Upper lobe of right lung (tissue), 1 donor: Measurements from ENCODE around the gene MANSC1. TPM values are rescaled to one million over a fixed set of nuclear protein-coding genes. Genes with fewer than 3 reads are reported as not detected.
A peak's percentile ranks its signal among the peaks of the same experiment; 100 is the strongest.

Experiments
- ATAC-seq: fragments of 200-7000 bp; cut with Tn5 transposase; one replicate; pipeline ENCODE4 v1.9.1; 2020; ENCODE audit warnings: mild to moderate bottlenecking, moderate library complexity
- DNase-seq: peaks from one replicate; pipeline ENCODE4 v3.0.0-alpha.2; 2020
- H3K27ac ChIP-seq: fragments of 200-600 bp; one replicate; pipeline ENCODE4 v1.8.0; 2022
- H3K27me3 ChIP-seq: fragments of 200-600 bp; one replicate; pipeline ENCODE4 v1.8.0; 2022; ENCODE audit warnings: mild to moderate bottlenecking
- H3K36me3 ChIP-seq: fragments of 200-600 bp; one replicate; pipeline ENCODE4 v1.8.0; 2022
- H3K4me1 ChIP-seq: fragments of 200-600 bp; one replicate; pipeline ENCODE4 v1.8.0; 2022
- H3K4me3 ChIP-seq: fragments of 200-600 bp; one replicate; pipeline ENCODE4 v1.8.0; 2022; ENCODE audit warnings: mild to moderate bottlenecking
- H3K9me3 ChIP-seq: fragments of 200-600 bp; one replicate; pipeline ENCODE4 v1.8.0; 2022
- CTCF ChIP-seq: fragments of 200-600 bp; IDR thresholded peaks from one replicate; pipeline ENCODE4 v1.8.0; 2022; ENCODE audit warnings: antibody characterized with exemption
- intact Hi-C: fragments of 100-400 bp; cut with DNase I; formaldehyde crosslinking; loops from one replicate; pipeline ENCODE4 v1.11.0; 2022
- total RNA-seq: library from RNA; stranded (reverse); fragmentation: NEBNext Ultra II Directional; extraction: Animal tissue kit (Norgen Biotek cat#: 25700); gene quantifications from one replicate; pipeline ENCODE4 v1.2.1, GENCODE V29; 2021
- donor health status: DM: no; HTN: yes; CAD: no; lungs with severe emphysema.

The MANSC1 gene
- total RNA-seq, 1 donor from 2014 or later: 26.4 TPM

GRCh38 chr12:12305568-12306300, 44.3 kb downstream of the MANSC1 start:
- H3K27me3 ChIP-seq: no peaks in the 10 kb centered on the region
- no peak for TF ChIP-seq CTCF
- H3K36me3 ChIP-seq: no peaks in the 10 kb centered on the region
- no peaks in the 10 kb centered on the region for H3K4me1 ChIP-seq
- H3K4me3 ChIP-seq: no peak overlapping the region
- DNase-seq: peak; percentile 66
- no peaks in the 10 kb centered on the region for H3K9me3 ChIP-seq
- ATAC-seq: peak; percentile 67
- H3K27ac ChIP-seq: peak overlapping the region; percentile 32
- intact Hi-C loops: no loop called here

- no peak for TF ChIP-seq CTCF
- no peaks in the 10 kb centered on the region for H3K9me3 ChIP-seq
- ATAC-seq: no peak
- intact Hi-C loops: no loop called here
- no peak for DNase-seq
- no peaks in the 10 kb centered on the region for H3K4me1 ChIP-seq
- H3K27ac ChIP-seq: no peak overlapping the region
- H3K4me3 ChIP-seq: no peak overlapping the region
- no peaks in the 10 kb centered on the region for H3K27me3 ChIP-seq
- no peaks in the 10 kb centered on the region for H3K36me3 ChIP-seq
Measured at GRCh38 chr12:12302976-12303375, 47.1 kb downstream of the MANSC1 start.

- intact Hi-C loops: no loop called here
- ATAC-seq: no peak
- H3K36me3 ChIP-seq: no peaks in the 10 kb centered on the region
- H3K4me1 ChIP-seq: no peaks in the 10 kb centered on the region
- no peak for DNase-seq
- H3K9me3 ChIP-seq: no peaks in the 10 kb centered on the region
- TF ChIP-seq CTCF: no peak
- no peak overlapping the region for H3K27ac ChIP-seq
- H3K4me3 ChIP-seq: no peak overlapping the region
- no peaks in the 10 kb centered on the region for H3K27me3 ChIP-seq
Measured at GRCh38 chr12:12301122-12301521, 48.9 kb downstream of the MANSC1 start.

GRCh38 chr12:12297201-12297830, 52.7 kb downstream of the MANSC1 start:
- Histone ChIP-seq H3K9me3 (no peaks in the 10 kb centered on the region), H3K4me3 (no peak overlapping the region), H3K27ac (no peak overlapping the region), H3K4me1 (peaks cover 10% of the 10 kb centered on the region), H3K36me3 (no peaks in the 10 kb centered on the region), H3K27me3 (no peaks in the 10 kb centered on the region)
- intact Hi-C loops: no loop called here
- ATAC-seq (no peak), DNase-seq (no peak)
- TF ChIP-seq CTCF: no peak

GRCh38 chr12:12294215-12295005, 55.6 kb downstream of the MANSC1 start:
- no peak for DNase-seq
- peaks cover 10% of the 10 kb centered on the region for H3K4me1 ChIP-seq
- H3K27ac ChIP-seq: no peak overlapping the region
- no peaks in the 10 kb centered on the region for H3K27me3 ChIP-seq
- no peaks in the 10 kb centered on the region for H3K36me3 ChIP-seq
- no peak overlapping the region for H3K4me3 ChIP-seq
- TF ChIP-seq CTCF: no peak
- no peaks in the 10 kb centered on the region for H3K9me3 ChIP-seq
- intact Hi-C loops: no loop called here
- ATAC-seq: peak; percentile 40
